ENCODE results near the gene SORCS3.

DNA sequence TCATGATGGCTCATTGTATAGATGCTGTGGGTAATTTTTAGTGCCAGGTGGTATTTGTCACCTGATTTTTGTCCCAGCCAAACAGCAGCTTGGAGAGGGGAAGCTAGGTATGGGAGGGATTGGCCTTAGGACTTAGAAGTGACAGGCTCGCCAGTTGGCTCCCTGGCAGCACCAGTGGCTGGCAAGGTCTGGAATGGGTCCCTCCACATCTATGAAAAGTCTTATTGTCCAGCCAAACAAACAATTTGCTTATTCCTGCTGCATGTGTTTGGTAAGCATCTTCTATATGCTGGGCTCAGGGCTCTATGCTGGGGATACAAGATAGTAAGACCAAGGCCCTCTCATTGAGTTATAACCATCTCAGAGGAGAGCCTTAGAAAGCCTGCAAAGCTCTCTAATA lies 42.5 kb downstream of the SORCS3 start:
- TF ChIP-seq CTCF (IDR thresholded peaks at IDR 0.05; ENCODE audit: borderline replicate concordance, extremely low read depth, low read length, poor library complexity, severe bottlenecking) (no peak), EZH2 (IDR thresholded peaks at IDR 0.05; ENCODE audit: borderline replicate concordance, low read depth, low read length, severe bottlenecking) (no peak)
